Karpas-422 (cell line): ENCODE data around the gene GH2. TPM values are rescaled to one million over a fixed set of nuclear protein-coding genes. Genes with fewer than 3 reads are reported as not detected.
A peak's percentile ranks its signal among the peaks of the same experiment; 100 is the strongest.
"Not testable (repeated sequence)": the region's sequence is repeated elsewhere in the genome, so short reads cannot be mapped to it uniquely, and the experiment has no call there.

ENCODE experiments used
- DNase-seq: peaks from one replicate; pipeline ENCODE4 v3.0.0-alpha.2; 2015
- H2AFZ ChIP-seq: fragments of 200-600 bp; sonication (generic); 2 replicates; pipeline ENCODE4 v1.6.1; 2014; ENCODE audit warnings: antibody characterized with exemption, low read length, mixed read lengths
- H3K27ac ChIP-seq: fragments of 200-600 bp; sonication (generic); 2 replicates; pipeline ENCODE4 v1.5.1; 2014; ENCODE audit warnings: mild to moderate bottlenecking, low read length, moderate library complexity
- H3K27me3 ChIP-seq: fragments of 200-600 bp; sonication (generic); 2 replicates; pipeline ENCODE4 v1.6.1; 2014; ENCODE audit warnings: low read length, mixed read lengths
- H3K36me3 ChIP-seq: fragments of 200-600 bp; sonication (generic); 2 replicates; pipeline ENCODE4 v1.6.1; 2014; ENCODE audit warnings: low read length, mixed read lengths; ENCODE audit not compliant: insufficient read depth
- H3K4me1 ChIP-seq: fragments of 200-600 bp; sonication (generic); 2 replicates; pipeline ENCODE4 v1.6.1; 2014; ENCODE audit warnings: mild to moderate bottlenecking, low read length, mixed read lengths
- H3K4me2 ChIP-seq: fragments of 200-600 bp; sonication (generic); 2 replicates; pipeline ENCODE4 v1.6.1; 2014; ENCODE audit warnings: low read length, low read depth, mild to moderate bottlenecking; ENCODE audit not compliant: poor library complexity, severe bottlenecking
- H3K4me3 ChIP-seq: fragments of 200-600 bp; sonication (generic); 2 replicates; pipeline ENCODE4 v1.5.1; 2014; ENCODE audit warnings: mild to moderate bottlenecking, antibody characterized with exemption, low read length, mixed read lengths
- H3K79me2 ChIP-seq: fragments of 200-600 bp; sonication (generic); 2 replicates; pipeline ENCODE4 v1.6.1; 2014; ENCODE audit warnings: mild to moderate bottlenecking, low read length, mixed read lengths
- H3K9ac ChIP-seq: fragments of 200-600 bp; sonication (generic); 2 replicates; pipeline ENCODE4 v1.6.0; 2014; ENCODE audit warnings: low read length
- H3K9me2 ChIP-seq: fragments of 200-600 bp; sonication (generic), shearing (Covaris generic); replicated peaks from 2 replicates; pipeline ENCODE4 v1.6.0; 2014; ENCODE audit warnings: mild to moderate bottlenecking, low read length, moderate library complexity; ENCODE audit not compliant: insufficient read depth
- H3K9me3 ChIP-seq: fragments of 300-700, 200-600 bp; sonication (generic); 2 replicates; pipeline ENCODE4 v1.6.1; 2014; ENCODE audit warnings: low read length, mixed read lengths
- H4K20me1 ChIP-seq: fragments of 200-600 bp; sonication (generic); 2 replicates; pipeline ENCODE4 v1.6.1; 2014; ENCODE audit warnings: mild to moderate bottlenecking, antibody characterized with exemption, low read length, low read depth; ENCODE audit not compliant: insufficient read depth
- total RNA-seq: library from RNA; depleted of rRNA; stranded (reverse); fragments of >200 nt; shearing (Covaris generic); gene quantifications from 2 replicates; pipeline ENCODE4 v1.2.3, GENCODE V29; 2014; ENCODE audit warnings: low replicate concordance

Gene GH2
- total RNA-seq, 1 experiment from 2014 or later = not detected

- H3K27ac ChIP-seq = peak overlapping the region; percentile 99
- H3K36me3 ChIP-seq = peaks cover 31% of the 10 kb centered on the region
- peak overlapping the region; percentile 100 for H3K9ac ChIP-seq
- 0 out of 2 replicates have a peak overlapping the region, but pooled peaks have one; percentile 1 for H3K4me3 ChIP-seq
- peaks cover 12% of the 10 kb centered on the region for H3K79me2 ChIP-seq
- peaks cover 16% of the 10 kb centered on the region; the same call in 1 of the 2 replicates for H4K20me1 ChIP-seq
- H2AFZ ChIP-seq = no peak overlapping the region
- peak overlapping the region; percentile 94 for H3K4me2 ChIP-seq
- peaks cover 95% of the 10 kb centered on the region for H3K4me1 ChIP-seq
- DNase-seq = peak; percentile 92
- no peaks in the 10 kb centered on the region for H3K9me3 ChIP-seq
- no peaks in the 10 kb centered on the region for H3K9me2 ChIP-seq
- no peaks in the 10 kb centered on the region for H3K27me3 ChIP-seq
Observed at GRCh38 chr17:63925615-63926014, 43.9 kb upstream of the GH2 start.

GRCh38 chr17:63922402-63922801 lies 40.7 kb upstream of the GH2 start:
- H2AFZ ChIP-seq = not testable (repeated sequence)
- peak; percentile 93 for DNase-seq

GRCh38 chr17:63920779-63921178 lies 39.0 kb upstream of the GH2 start:
- not testable (repeated sequence) for H3K4me3 ChIP-seq
- peak; percentile 79 for DNase-seq

More at GRCh38 chr17:63922402-63922801, 40.7 kb upstream of the GH2 start:
- not testable (repeated sequence) for H3K4me3 ChIP-seq, H3K79me2 ChIP-seq, H3K9me2 ChIP-seq, H4K20me1 ChIP-seq, H3K27me3 ChIP-seq, H3K36me3 ChIP-seq, H3K9me3 ChIP-seq
- Histone ChIP-seq H3K4me1 (peaks cover 80% of the 10 kb centered on the region), H3K4me2 (peak overlapping the region; percentile 67), H3K27ac (peak overlapping the region; percentile 99), H3K9ac (peak overlapping the region; percentile 66)

GRCh38 chr17:63920050-63920449 lies 38.3 kb upstream of the GH2 start:
- peak overlapping the region; percentile 51 for H3K9ac ChIP-seq
- not testable (repeated sequence) for H4K20me1 ChIP-seq, H3K36me3 ChIP-seq, H3K9me2 ChIP-seq, H3K79me2 ChIP-seq, H3K27me3 ChIP-seq, H3K9me3 ChIP-seq, H3K4me3 ChIP-seq
- H3K4me2 ChIP-seq = peak overlapping the region; percentile 63
- H3K27ac ChIP-seq = peak overlapping the region; percentile 92
- H2AFZ ChIP-seq = peak overlapping the region; percentile 43; the same call in 1 of the 2 replicates
- H3K4me1 ChIP-seq = peaks cover 71% of the 10 kb centered on the region
- DNase-seq = peak; percentile 60

More at GRCh38 chr17:63920779-63921178, 39.0 kb upstream of the GH2 start:
- not testable (repeated sequence) for H3K9me3 ChIP-seq, H3K27me3 ChIP-seq, H3K79me2 ChIP-seq, H3K9me2 ChIP-seq, H4K20me1 ChIP-seq, H2AFZ ChIP-seq, H3K36me3 ChIP-seq
- H3K4me2 ChIP-seq = peak overlapping the region; percentile 63
- H3K27ac ChIP-seq = peak overlapping the region; percentile 92
- H3K4me1 ChIP-seq = peaks cover 72% of the 10 kb centered on the region
- peak overlapping the region; percentile 36; the same call in 1 of the 2 replicates for H3K9ac ChIP-seq

- no peaks in the 10 kb centered on the region for H3K79me2 ChIP-seq
- no peaks in the 10 kb centered on the region for H3K27me3 ChIP-seq
- peak overlapping the region; percentile 37; the same call in 1 of the 2 replicates for H3K4me3 ChIP-seq
- H2AFZ ChIP-seq = no peak overlapping the region
- H3K27ac ChIP-seq = peak overlapping the region; percentile 92
- DNase-seq = peak; percentile 95
- H3K9ac ChIP-seq = peak overlapping the region; percentile 51
- no peaks in the 10 kb centered on the region for H3K9me2 ChIP-seq
- H3K4me1 ChIP-seq = peaks cover 63% of the 10 kb centered on the region
- no peaks in the 10 kb centered on the region for H3K36me3 ChIP-seq
- H4K20me1 ChIP-seq = no peaks in the 10 kb centered on the region
- peak overlapping the region; percentile 63 for H3K4me2 ChIP-seq
- H3K9me3 ChIP-seq = no peaks in the 10 kb centered on the region
Observed at GRCh38 chr17:63919311-63919723, 37.6 kb upstream of the GH2 start.

- Histone ChIP-seq H3K4me3 (peak within 1 kb of the TSS; percentile 37; the same call in 1 of the 2 replicates), H3K27ac (peak within 1 kb of the TSS; percentile 92), H3K4me1 (peaks cover 65% of the 10 kb centered on the region), H3K9ac (peak within 1 kb of the TSS; percentile 51), H3K4me2 (peak within 1 kb of the TSS; percentile 63)
- H3K27me3 ChIP-seq, H2AFZ ChIP-seq, DNase-seq, H4K20me1 ChIP-seq, H3K9me2 ChIP-seq, H3K9me3 ChIP-seq, H3K36me3 ChIP-seq, H3K79me2 ChIP-seq: not testable (repeated sequence)
Observed at GRCh38 chr17:63918789-63919305, 37.1 kb upstream of the GH2 start, which contains the start of gene GH1. TSS of gene GH1 (minus strand) at chr17:63918839. CDS start at chr17:63918776, 63 bp downstream.

GRCh38 chr17:63918305-63918704 lies 36.6 kb upstream of the GH2 start:
- Histone ChIP-seq H3K27ac (no peak overlapping the region), H2AFZ (no peak overlapping the region), H3K9me2 (no peaks in the 10 kb centered on the region), H3K4me1 (peaks cover 61% of the 10 kb centered on the region), H3K9ac (no peak overlapping the region), H3K9me3 (no peaks in the 10 kb centered on the region), H3K4me3 (no peak overlapping the region), H3K79me2 (no peaks in the 10 kb centered on the region), H3K27me3 (no peaks in the 10 kb centered on the region), H3K36me3 (no peaks in the 10 kb centered on the region), H3K4me2 (no peak overlapping the region), H4K20me1 (no peaks in the 10 kb centered on the region)
- no peak for DNase-seq

- H3K4me2 ChIP-seq = no peak overlapping the region
- no peak overlapping the region for H2AFZ ChIP-seq
- peaks cover 55% of the 10 kb centered on the region for H3K4me1 ChIP-seq
Observed at GRCh38 chr17:63917646-63918045, 35.9 kb upstream of the GH2 start.

More at GRCh38 chr17:63917646-63918045, 35.9 kb upstream of the GH2 start:
- Histone ChIP-seq H3K27ac (no peak overlapping the region), H3K79me2 (no peaks in the 10 kb centered on the region), H3K36me3 (no peaks in the 10 kb centered on the region), H3K9me3 (no peaks in the 10 kb centered on the region), H3K9ac (no peak overlapping the region), H3K27me3 (no peaks in the 10 kb centered on the region), H3K4me3 (no peak overlapping the region), H3K9me2 (no peaks in the 10 kb centered on the region), H4K20me1 (no peaks in the 10 kb centered on the region)
- DNase-seq = no peak
